KMS-11 (cell line): Measurements from ENCODE around the gene HSDL2.
"Not testable (repeated sequence)": the region's sequence is repeated elsewhere in the genome, so short reads cannot be mapped to it uniquely, and the experiment has no call there.

Experiments used
- H2AFZ ChIP-seq: fragments of 200-600 bp; sonication (generic); 2 replicates; pipeline ENCODE4 v1.6.1; 2016; ENCODE audit warnings: antibody characterized with exemption, mixed run types, low read depth
- H3K27ac ChIP-seq: fragments of 200-600 bp; sonication (generic); 2 replicates; pipeline ENCODE4 v1.6.1; 2016; ENCODE audit warnings: mild to moderate bottlenecking, mixed run types
- H3K27me3 ChIP-seq: fragments of 200-600 bp; sonication (generic); 2 replicates; pipeline ENCODE4 v1.6.1; 2017; ENCODE audit warnings: mild to moderate bottlenecking, low read depth, mixed run types, moderate library complexity; ENCODE audit not compliant: insufficient read depth
- H3K36me3 ChIP-seq: fragments of 200-600 bp; sonication (generic); 2 replicates; pipeline ENCODE4 v1.6.1; 2017; ENCODE audit warnings: mild to moderate bottlenecking, mixed run types; ENCODE audit not compliant: insufficient read depth
- H3K4me1 ChIP-seq: fragments of 200-600 bp; sonication (generic); 2 replicates; pipeline ENCODE4 v1.6.1; 2016; ENCODE audit warnings: mild to moderate bottlenecking, low read depth, mixed run types; ENCODE audit not compliant: poor library complexity, severe bottlenecking
- H3K4me2 ChIP-seq: fragments of 200-600 bp; sonication (generic); 2 replicates; pipeline ENCODE4 v1.7.0; 2016; ENCODE audit warnings: mild to moderate bottlenecking, mixed run types
- H3K4me3 ChIP-seq: fragments of 200-600 bp; sonication (generic); IDR thresholded peaks from 2 replicates; pipeline ENCODE4 v1.6.1; 2017; ENCODE audit warnings: low read depth, low read length, mixed read lengths; ENCODE audit not compliant: insufficient read depth
- H3K79me2 ChIP-seq: fragments of 200-600 bp; sonication (generic); 2 replicates; pipeline ENCODE4 v1.6.1; 2016; ENCODE audit warnings: low read depth, mixed run types; ENCODE audit not compliant: insufficient read depth
- H3K9ac ChIP-seq: fragments of 200-600 bp; sonication (generic); 2 replicates; pipeline ENCODE4 v1.6.1; 2016; ENCODE audit warnings: mild to moderate bottlenecking, mixed run types
- H4K20me1 ChIP-seq: fragments of 200-600 bp; sonication (generic); 2 replicates; pipeline ENCODE4 v1.6.1; 2016; ENCODE audit warnings: mild to moderate bottlenecking, mixed run types; ENCODE audit not compliant: insufficient read depth
- TF ChIP-seq, protein P1 (sequence below): fragments of 200-600 bp; sonication (generic); conservative IDR thresholded peaks from 2 replicates; pipeline ENCODE4 v1.6.1; 2017; ENCODE audit warnings: low read depth, mild to moderate bottlenecking, antibody characterized with exemption, low read length, moderate library complexity, mixed read lengths

Gene HSDL2

GRCh38 chr9:112507001-112507680, 127.2 kb downstream of the HSDL2 start:
- no peak overlapping the region for H3K27ac ChIP-seq
- peaks cover 9% of the 10 kb centered on the region for H3K4me1 ChIP-seq
- H2AFZ ChIP-seq: no peak overlapping the region
- H3K4me3 ChIP-seq: no peak overlapping the region
- no peak overlapping the region for H3K9ac ChIP-seq
- TF ChIP-seq, protein P1, sequence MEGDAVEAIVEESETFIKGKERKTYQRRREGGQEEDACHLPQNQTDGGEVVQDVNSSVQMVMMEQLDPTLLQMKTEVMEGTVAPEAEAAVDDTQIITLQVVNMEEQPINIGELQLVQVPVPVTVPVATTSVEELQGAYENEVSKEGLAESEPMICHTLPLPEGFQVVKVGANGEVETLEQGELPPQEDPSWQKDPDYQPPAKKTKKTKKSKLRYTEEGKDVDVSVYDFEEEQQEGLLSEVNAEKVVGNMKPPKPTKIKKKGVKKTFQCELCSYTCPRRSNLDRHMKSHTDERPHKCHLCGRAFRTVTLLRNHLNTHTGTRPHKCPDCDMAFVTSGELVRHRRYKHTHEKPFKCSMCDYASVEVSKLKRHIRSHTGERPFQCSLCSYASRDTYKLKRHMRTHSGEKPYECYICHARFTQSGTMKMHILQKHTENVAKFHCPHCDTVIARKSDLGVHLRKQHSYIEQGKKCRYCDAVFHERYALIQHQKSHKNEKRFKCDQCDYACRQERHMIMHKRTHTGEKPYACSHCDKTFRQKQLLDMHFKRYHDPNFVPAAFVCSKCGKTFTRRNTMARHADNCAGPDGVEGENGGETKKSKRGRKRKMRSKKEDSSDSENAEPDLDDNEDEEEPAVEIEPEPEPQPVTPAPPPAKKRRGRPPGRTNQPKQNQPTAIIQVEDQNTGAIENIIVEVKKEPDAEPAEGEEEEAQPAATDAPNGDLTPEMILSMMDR: no peak
- no peaks in the 10 kb centered on the region for H4K20me1 ChIP-seq
- no peaks in the 10 kb centered on the region for H3K27me3 ChIP-seq
- H3K79me2 ChIP-seq: no peaks in the 10 kb centered on the region
- H3K4me2 ChIP-seq: no peak overlapping the region
- no peaks in the 10 kb centered on the region for H3K36me3 ChIP-seq

DNA sequence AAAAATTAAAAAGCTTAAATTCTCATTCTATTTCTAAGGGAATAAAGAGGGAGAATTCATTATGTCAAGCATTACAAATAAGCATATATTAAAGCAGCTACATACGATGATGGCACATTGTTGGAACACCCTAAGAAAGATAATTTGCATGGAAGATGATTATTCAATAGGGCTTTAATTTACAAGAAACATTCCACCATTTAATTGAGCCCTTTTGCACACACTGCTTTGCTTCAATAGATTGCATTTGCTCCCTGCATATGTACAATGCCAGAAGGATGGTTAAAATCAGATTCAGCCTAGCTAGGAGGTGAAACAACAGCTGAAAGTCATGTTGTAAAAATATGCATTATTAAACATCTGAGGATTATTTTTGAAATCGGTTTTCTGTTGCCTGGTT, 128.5 kb downstream of the HSDL2 start:
- Histone ChIP-seq H4K20me1 (no peaks in the 10 kb centered on the region), H3K4me2 (no peak overlapping the region), H3K4me3 (no peak overlapping the region), H3K27me3 (no peaks in the 10 kb centered on the region), H3K36me3 (no peaks in the 10 kb centered on the region), H3K27ac (no peak overlapping the region), H3K4me1 (no peaks in the 10 kb centered on the region), H2AFZ (no peak overlapping the region), H3K79me2 (no peaks in the 10 kb centered on the region), H3K9ac (no peak overlapping the region)
- TF ChIP-seq, protein P1: no peak

GRCh38 chr9:112512377-112512776, 132.5 kb downstream of the HSDL2 start:
- not testable (repeated sequence) for H3K27me3 ChIP-seq, H3K79me2 ChIP-seq, H3K36me3 ChIP-seq, H3K4me1 ChIP-seq, H4K20me1 ChIP-seq, H3K4me2 ChIP-seq, H3K27ac ChIP-seq, H3K9ac ChIP-seq, H2AFZ ChIP-seq, H3K4me3 ChIP-seq

- no peaks in the 10 kb centered on the region for H4K20me1 ChIP-seq
- no peak overlapping the region for H3K9ac ChIP-seq
- no peaks in the 10 kb centered on the region for H3K27me3 ChIP-seq
- H3K4me2 ChIP-seq: no peak overlapping the region
- TF ChIP-seq, protein P1: no peak
- H3K4me1 ChIP-seq: peaks cover 9% of the 10 kb centered on the region
- no peak overlapping the region for H3K27ac ChIP-seq
- no peaks in the 10 kb centered on the region for H3K36me3 ChIP-seq
- H3K4me3 ChIP-seq: no peak overlapping the region
- no peak overlapping the region for H2AFZ ChIP-seq
- H3K79me2 ChIP-seq: no peaks in the 10 kb centered on the region
Observed at GRCh38 chr9:112516769-112517168, 136.9 kb downstream of the HSDL2 start.

GRCh38 chr9:112520069-112520468, 140.2 kb downstream of the HSDL2 start:
- TF ChIP-seq, protein P1: no peak
- no peaks in the 10 kb centered on the region for H3K79me2 ChIP-seq
- H3K4me3 ChIP-seq: no peak overlapping the region
- no peaks in the 10 kb centered on the region for H3K27me3 ChIP-seq
- no peaks in the 10 kb centered on the region for H3K36me3 ChIP-seq
- no peak overlapping the region for H3K27ac ChIP-seq
- H4K20me1 ChIP-seq: no peaks in the 10 kb centered on the region
- H3K4me1 ChIP-seq: peaks cover 9% of the 10 kb centered on the region
- H2AFZ ChIP-seq: no peak overlapping the region
- no peak overlapping the region for H3K4me2 ChIP-seq
- no peak overlapping the region for H3K9ac ChIP-seq
